Raji (cell line): ENCODE data around the gene THSD4.

Experiments used
- POLR2A ChIP-seq: IDR thresholded peaks from 2 replicates; pipeline ENCODE4 v1.6.1; 2011; ENCODE audit warnings: low read depth, low read length, control low read depth; ENCODE audit not compliant: insufficient read depth

The THSD4 gene

DNA sequence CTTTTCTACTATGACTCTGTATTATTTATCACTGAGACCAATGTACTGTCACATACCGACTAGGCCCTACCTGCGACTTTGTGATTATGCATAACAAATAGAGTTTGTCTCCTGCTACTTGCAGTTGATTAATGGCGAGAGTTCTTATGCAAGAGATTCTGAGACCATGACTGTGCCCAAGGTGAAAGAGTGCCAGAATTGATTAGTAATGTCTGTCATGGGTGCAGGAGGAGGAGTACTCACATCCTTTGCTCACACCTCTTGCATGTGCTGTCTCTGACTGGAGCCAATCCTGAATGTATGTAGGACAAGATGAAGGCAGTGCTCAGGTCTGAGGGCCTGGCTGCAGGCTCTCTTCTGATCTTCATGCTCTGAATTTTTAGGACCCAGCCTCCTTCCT lies 260.7 kb downstream of the THSD4 start:
- no peak for TF ChIP-seq POLR2A

DNA sequence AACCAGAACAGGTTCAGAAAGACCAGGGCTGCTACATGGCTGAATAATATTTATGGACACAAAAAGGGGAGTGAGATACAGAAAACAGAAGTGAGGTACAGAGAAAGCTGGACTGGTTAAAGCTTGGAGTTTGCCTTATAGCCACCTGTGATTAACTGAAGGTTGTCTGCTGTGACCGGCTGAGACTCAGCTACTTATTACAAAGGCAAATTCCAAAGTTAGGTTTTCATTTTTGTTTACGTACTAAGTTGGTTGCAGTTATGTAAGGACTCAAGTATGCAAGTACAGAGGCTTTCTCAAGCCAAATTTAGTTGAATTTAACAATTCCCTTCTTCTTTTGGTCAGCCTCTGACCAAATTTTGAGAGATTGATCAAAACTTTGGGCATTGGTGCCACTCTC lies 264.6 kb downstream of the THSD4 start:
- no peak for TF ChIP-seq POLR2A

DNA sequence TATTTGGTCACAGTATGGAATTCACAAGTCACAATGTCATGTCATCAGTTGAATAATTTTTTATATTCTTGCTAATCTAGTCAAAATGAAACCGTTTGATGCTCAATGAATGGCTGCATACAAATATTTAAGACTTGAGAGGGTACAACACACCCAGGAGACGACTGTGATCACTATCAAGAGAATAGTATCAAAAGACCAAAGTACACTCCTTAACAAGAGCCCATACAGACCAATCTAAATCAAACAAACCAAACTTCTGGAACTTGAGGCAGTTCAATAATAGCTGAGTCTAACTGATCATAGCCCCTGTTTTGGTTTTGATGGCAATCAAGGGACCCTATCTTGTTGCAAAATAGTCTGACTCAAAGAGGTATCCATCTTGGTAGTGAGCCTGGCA lies 265.1 kb downstream of the THSD4 start:
- TF ChIP-seq POLR2A, result no peak

DNA sequence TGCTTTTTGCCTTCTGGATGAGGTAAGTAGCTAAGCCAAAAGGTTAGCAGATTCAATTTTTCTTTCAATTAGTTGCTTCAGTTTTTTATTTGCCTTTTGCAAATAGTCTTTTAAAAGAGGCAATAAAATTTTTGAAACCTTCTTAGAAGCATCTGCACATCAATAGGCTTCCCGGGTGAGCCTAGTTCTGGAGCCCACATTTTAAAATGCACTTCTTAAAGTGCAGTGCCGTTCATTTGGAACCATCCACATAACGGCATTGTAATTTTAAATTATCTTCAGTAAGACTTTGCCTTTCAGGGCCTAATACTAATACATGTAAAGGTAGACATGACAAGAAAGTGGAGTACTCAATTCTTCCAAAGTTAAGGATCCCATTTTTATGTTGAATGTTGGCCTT lies 269.2 kb downstream of the THSD4 start:
- no peak for TF ChIP-seq POLR2A

DNA sequence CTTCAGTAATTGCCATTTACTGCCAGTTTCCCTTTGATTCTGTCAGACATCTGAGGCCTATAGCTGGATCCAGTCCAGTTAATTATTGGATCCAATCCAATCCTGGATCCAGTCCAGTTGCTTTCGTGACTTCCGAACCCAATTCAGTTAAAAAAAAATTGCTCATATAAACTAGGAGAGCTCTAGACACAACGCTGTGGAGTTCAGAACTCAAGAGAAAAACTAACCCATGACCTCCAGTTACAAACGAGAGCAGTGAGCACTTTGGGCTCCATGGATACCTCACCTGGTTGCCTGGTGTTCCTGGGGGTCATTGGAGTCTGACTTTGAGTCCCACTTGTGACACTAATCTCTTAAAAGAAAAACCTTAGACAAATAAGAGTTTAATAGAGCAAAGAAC lies 269.8 kb downstream of the THSD4 start:
- no peak for TF ChIP-seq POLR2A

GRCh38 chr15:71385457-71385856 lies 270.2 kb downstream of the THSD4 start:
- no peak for TF ChIP-seq POLR2A

GRCh38 chr15:71386005-71386404 lies 270.7 kb downstream of the THSD4 start:
- no peak for TF ChIP-seq POLR2A

DNA sequence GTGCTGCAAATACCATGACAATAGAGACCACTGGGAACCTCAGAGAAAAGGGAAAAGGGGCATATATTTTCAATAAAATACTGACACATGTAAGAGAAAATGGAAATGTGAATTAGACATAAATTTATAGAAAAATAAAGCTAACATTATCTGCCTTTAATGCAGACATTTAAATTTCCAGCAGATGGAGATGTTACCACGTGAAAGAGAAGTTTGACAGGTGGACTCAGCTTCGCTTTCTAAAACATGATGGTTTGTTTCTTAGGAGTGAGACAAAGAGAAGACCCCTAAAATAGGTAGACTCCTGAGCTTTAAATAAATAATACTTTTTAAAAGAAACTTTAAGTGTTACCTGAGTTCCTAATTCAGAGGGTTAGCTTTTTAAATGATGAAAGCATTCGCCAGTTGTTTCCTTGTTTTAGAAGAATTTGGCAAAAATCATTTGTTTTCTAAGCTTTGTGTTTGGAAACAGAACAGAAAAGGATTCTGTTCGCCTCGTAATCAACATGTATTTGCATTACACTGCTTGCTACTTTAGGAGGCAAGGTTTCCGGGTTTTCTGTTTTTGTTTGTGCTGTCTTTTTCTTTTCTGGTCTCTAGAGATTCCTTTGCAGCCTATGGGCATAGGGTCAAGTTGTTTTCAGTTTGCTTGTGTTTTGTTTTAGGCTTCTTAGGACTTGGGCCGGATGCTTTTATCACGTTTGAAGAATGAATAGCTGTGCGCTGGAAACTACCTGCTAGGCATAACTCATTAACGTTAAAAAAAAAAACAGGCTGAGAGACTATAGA lies 271.4 kb downstream of the THSD4 start:
- no peak for TF ChIP-seq POLR2A

GRCh38 chr15:71387810-71388209 lies 272.5 kb downstream of the THSD4 start:
- no peak for TF ChIP-seq POLR2A

DNA sequence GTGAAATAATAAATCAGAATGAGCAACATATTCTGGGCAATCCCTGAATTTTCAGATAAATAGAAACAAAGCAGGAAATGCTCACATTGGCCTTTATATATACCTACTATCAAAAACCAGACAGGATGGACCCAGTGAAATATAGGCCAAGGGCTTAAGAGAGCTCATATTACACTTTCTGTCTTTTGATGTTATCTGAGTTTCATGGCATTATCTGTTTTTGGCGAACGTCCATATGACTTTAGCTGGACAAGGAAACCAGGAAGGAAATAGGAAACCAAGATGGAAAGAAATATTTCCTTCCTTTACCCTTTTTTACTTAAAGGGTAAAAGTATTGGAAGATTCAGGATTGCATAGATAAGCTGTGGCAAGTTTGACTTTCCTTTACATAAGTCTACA lies 274.8 kb downstream of the THSD4 start:
- TF ChIP-seq POLR2A, result no peak

- no peak for TF ChIP-seq POLR2A
Observed at GRCh38 chr15:71391421-71392088, 276.3 kb downstream of the THSD4 start.

DNA sequence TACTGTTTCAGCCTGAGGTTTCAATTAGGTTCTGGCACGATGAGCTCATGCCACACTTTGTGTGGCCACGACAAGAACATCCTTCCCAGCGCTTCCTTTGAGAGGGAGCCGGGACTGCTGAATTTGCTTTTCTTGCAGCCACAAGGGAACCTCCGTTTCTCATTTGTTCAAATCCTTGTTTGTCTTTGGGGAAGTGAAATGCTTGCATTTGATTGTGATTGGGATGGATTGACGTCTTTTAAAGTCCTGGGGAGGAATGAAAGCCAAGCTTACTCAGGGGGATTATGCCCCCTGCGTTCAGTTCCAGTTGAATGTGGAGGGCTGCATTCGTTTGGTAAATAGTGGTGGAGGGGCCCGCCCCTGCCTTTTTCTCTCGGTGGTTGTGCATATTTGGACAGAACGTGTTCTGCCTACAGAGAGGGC lies 277.6 kb downstream of the THSD4 start:
- no peak for TF ChIP-seq POLR2A

- TF ChIP-seq POLR2A, result no peak
Observed at GRCh38 chr15:71393383-71393782, 278.1 kb downstream of the THSD4 start.

DNA sequence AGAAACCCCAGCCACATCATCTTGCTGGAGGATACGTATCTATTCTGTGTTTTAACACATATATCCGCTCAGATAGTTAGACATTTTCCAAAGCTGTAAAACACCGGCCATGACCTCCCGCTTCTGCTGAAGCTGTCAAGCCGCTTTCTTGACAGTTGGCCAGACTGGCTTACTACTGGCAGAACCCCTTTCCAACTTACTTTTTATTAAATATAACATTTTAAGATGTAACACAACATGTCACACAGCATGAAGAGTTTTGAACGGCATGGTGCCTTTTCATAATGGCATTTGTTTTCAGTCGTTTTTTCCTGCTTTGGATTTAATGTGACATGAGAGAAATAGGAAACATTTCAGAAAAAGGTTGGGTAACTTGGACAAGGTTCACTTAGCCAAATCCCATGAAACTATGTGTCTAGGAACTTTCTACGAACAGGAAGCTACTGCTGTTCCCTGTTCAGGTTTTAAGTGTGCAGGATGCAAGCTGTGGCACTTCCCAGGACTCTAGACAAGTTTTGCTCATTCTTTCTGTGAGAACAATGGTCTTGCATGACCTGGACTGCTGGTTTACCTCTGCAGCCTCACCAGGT lies 281.4 kb downstream of the THSD4 start:
- TF ChIP-seq POLR2A, result no peak

DNA sequence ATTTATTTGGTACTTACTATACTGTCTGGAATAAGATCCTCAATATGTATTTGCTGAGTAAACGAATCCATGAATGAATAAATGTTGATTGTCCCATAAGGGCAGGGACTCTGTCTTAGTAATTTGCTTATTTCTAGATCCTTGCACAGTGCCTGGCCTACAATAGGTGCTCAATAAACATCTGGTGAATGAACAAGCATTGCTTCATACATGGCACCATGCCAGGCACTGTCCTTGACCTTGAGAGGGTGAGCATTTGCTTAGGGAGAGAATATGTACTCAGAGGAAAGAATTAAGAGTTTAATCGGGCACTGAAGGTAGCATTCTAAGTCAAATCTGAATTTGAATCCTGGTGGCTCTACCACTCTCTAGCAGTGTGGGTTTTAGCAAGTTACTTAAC lies 282.1 kb downstream of the THSD4 start:
- TF ChIP-seq POLR2A, result no peak

DNA sequence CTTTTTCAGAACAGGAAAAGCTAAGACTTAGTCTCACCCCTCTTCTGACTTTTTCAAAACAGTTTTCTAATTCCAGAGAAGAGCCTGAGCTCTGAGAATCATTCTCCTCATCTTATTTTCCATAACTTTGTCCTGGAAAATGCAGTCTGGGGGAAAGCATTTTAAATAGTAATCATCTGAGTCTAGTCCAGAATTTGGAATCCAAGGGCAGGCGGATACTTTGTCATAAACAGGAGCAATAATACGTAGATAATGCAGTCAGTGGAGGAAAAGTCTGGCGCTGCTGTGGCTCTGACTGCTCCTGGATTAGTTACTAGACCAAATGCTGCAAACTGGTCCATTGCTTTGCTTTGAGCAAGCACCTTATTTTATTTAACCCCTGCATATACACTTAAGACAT lies 285.0 kb downstream of the THSD4 start:
- TF ChIP-seq POLR2A, result no peak
